AG04450 (cell line): ENCODE measurements around the gene RAET1E. TPM values are rescaled to one million over a fixed set of nuclear protein-coding genes. Genes with fewer than 3 reads are reported as not detected.

Source experiments
- CTCF ChIA-PET: fragments of 300-600, 350-600 bp; formaldehyde crosslinking; extraction: SDS; loops from one replicate; lab custom pipeline; 2022; ENCODE audit warnings: antibody characterized with exemption, inconsistent platforms; lab: Charles Lee
- POLR2A ChIA-PET: fragments of 350-600 bp; formaldehyde crosslinking; extraction: SDS; loops from one replicate; lab custom pipeline; 2021; ENCODE audit warnings: antibody characterized with exemption, inconsistent platforms; lab: Yijun Ruan, JAX
- DNase-seq: peaks from one replicate; pipeline ENCODE4 v3.0.0-alpha.2; 2011; ENCODE audit warnings: low read depth, low spot score
- H3K27ac ChIP-seq: one replicate; pipeline ENCODE4 v1.5.1; 2012; ENCODE audit warnings: low read depth, low read length, control low read depth
- H3K27me3 ChIP-seq: one replicate; pipeline ENCODE4 v1.6.0; 2012; ENCODE audit warnings: low read length; ENCODE audit not compliant: control insufficient read depth, insufficient read depth
- H3K4me3 ChIP-seq: 2 replicates; pipeline ENCODE4 v1.5.1; 2011; ENCODE audit warnings: mild to moderate bottlenecking, low read depth, low read length, control low read depth
- H3K9me3 ChIP-seq: 2 replicates; pipeline ENCODE4 v1.5.1; 2012; ENCODE audit warnings: low read length; ENCODE audit not compliant: control insufficient read depth, insufficient read depth
- polyA plus RNA-seq: library from polyadenylated mRNA; depleted of rRNA; stranded (reverse); fragments of >200 nt; gene quantifications from 2 replicates; pipeline ENCODE4 v1.2.3, GENCODE V29; 2011
- TF ChIP-seq, protein P1 (sequence below): IDR thresholded peaks from 2 replicates; pipeline ENCODE4 v1.5.1; 2011; ENCODE audit warnings: low read depth, low read length, control low read depth, inconsistent platforms

The RAET1E gene
- polyA plus RNA-seq, 1 experiment = not detected

DNA sequence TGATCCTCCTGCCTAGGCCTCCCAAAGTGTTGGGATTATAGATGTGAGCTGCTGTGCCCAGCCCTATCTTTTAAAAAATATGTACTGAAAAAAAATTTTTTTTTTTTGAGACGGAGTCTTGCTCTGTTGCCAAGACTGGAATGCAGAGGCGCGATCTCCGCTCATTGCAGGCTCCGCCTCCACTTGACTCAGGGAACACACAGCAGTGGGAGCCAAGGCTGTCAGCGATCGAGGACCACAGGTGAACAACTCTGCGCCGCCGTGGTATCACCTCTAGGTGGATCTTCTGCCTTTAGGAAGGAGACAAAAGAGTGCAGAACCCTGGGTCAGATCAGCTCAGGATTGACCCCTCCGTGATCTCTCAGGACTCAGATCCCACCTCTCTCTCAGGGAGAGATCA, 13.7 kb downstream of the RAET1E start:
- no peaks in the 10 kb centered on the region for H3K9me3 ChIP-seq
- POLR2A ChIA-PET = no interaction called here
- no peak for DNase-seq
- no peak overlapping the region for H3K4me3 ChIP-seq
- no peak overlapping the region for H3K27ac ChIP-seq
- TF ChIP-seq, protein P1, sequence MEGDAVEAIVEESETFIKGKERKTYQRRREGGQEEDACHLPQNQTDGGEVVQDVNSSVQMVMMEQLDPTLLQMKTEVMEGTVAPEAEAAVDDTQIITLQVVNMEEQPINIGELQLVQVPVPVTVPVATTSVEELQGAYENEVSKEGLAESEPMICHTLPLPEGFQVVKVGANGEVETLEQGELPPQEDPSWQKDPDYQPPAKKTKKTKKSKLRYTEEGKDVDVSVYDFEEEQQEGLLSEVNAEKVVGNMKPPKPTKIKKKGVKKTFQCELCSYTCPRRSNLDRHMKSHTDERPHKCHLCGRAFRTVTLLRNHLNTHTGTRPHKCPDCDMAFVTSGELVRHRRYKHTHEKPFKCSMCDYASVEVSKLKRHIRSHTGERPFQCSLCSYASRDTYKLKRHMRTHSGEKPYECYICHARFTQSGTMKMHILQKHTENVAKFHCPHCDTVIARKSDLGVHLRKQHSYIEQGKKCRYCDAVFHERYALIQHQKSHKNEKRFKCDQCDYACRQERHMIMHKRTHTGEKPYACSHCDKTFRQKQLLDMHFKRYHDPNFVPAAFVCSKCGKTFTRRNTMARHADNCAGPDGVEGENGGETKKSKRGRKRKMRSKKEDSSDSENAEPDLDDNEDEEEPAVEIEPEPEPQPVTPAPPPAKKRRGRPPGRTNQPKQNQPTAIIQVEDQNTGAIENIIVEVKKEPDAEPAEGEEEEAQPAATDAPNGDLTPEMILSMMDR = no peak
- H3K27me3 ChIP-seq = peaks cover 11% of the 10 kb centered on the region
- CTCF ChIA-PET = no interaction called here

DNA sequence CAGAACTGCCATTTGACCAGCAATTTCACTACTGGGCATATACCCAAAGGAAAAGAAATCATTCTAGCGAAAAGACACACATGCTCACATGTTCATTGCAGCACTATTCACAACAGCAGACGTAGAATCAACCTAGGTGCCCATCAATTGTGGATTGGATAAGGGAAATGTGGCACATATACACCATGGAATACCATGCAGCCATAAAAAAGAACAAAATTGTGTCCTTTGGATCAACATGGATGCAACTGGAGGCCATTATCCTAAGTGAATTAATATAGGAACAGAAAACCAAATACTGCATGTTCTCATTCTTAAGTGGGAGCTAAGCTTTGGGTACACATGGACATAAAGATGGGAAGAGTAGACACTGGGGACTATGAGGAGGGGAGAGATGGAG, 16.1 kb downstream of the RAET1E start:
- Histone ChIP-seq H3K27me3 (peaks cover 16% of the 10 kb centered on the region), H3K9me3 (no peaks in the 10 kb centered on the region), H3K27ac (no peak overlapping the region), H3K4me3 (no peak overlapping the region)
- DNase-seq = no peak
- ChIA-PET CTCF (no interaction called here), POLR2A (no interaction called here)
- TF ChIP-seq, protein P1 = no peak

GRCh38 chr6:149881066-149881766, 16.7 kb downstream of the RAET1E start:
- POLR2A ChIA-PET = no interaction called here
- CTCF ChIA-PET = no interaction called here
- DNase-seq = no peak
- H3K27me3 ChIP-seq = peaks cover 16% of the 10 kb centered on the region
- H3K9me3 ChIP-seq = no peaks in the 10 kb centered on the region
- TF ChIP-seq, protein P1 = no peak
- no peak overlapping the region for H3K4me3 ChIP-seq
- no peak overlapping the region for H3K27ac ChIP-seq

DNA sequence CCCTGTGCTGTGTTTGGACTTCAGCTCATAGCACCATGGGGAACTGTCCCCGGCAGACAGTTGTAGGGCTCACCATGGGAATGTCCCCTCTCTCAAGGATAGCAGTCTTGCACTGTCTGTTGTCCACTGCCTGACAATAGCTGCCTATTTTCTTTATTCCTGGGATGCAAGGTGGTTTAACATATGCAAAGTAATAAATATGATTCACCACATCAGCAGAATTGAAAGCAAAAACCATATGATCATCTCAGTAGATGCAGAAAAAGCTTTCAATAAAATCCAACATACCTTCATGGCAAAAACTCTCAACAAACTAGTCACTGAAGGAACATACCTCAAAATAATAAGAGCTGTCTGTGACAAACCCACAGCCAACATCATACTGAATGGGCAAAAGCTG, 20.3 kb downstream of the RAET1E start:
- CTCF ChIA-PET = interaction anchor here (1.1 to 1.7 kb wide), 2 partner anchors 12 to 43 kb away, joined by 3 to 7 read pairs; no protein-coding TSS in a partner anchor
- H3K9me3 ChIP-seq = no peaks in the 10 kb centered on the region

More for the DNA sequence above, 20.3 kb downstream of the RAET1E start:
- H3K27me3 ChIP-seq = peaks cover 18% of the 10 kb centered on the region
- POLR2A ChIA-PET = no interaction called here
- H3K4me3 ChIP-seq = no peak overlapping the region
- no peak overlapping the region for H3K27ac ChIP-seq
- DNase-seq = no peak
- TF ChIP-seq, protein P1 = no peak
